Measurements from ENCODE around the gene YES1.
"Not testable (repeated sequence)": the region's sequence is repeated elsewhere in the genome, so short reads cannot be mapped to it uniquely, and the experiment has no call there.

The YES1 gene

DNA sequence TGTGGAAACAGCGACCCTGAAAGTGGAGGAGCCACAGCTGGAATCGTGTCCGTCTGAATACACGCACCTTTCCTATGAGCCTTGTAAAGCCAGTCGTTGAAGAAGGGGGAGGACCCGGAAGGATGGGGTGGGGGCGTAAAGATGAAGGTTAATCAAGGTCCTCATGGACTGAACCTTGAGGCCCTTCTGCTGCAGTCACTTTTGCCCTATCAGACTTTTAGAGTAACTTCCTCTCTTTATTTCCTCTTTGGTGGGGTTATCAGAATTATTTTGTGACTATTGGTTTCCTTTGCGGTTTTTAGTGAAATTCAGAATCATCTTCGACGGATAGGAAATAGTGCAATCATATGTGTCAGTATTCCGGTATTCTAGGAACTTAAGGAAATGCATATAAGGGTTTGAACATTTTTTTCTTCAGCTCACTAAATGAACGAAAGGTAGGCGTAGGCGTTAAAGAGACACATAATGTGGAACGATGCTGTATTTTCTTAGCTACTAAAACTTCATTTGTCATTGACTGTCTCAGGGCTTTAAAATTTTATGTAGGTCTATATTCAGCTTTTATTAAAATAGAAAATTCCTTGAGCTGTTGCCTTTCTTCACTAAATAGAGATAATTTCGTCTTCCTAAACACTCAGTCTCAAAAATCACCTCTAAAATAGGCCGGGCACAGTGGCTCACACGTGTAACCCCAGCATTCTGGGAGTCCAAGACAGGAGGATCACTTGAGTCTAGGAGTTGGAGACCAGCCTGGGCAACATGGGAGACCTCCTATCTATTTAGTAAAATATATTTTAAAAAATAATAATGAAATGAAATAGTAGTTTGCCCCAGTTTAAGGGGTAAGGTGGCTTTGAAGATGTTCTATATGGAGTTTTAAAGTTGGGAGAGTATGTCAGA lies 1.4 kb upstream of the YES1 start:
- peak overlapping the region; percentile 92 for H3K27ac ChIP-seq
- no peaks in the 10 kb centered on the region for H3K9me3 ChIP-seq (ENCODE audit: control insufficient read depth, low read length)
- peaks cover 3% of the 10 kb centered on the region for H3K4me1 ChIP-seq
- H3K9ac ChIP-seq = no peak overlapping the region
- no peaks in the 10 kb centered on the region for H3K36me3 ChIP-seq (ENCODE audit: control insufficient read depth, insufficient read depth, low read length)
- H3K4me3 ChIP-seq (ENCODE audit: low read depth, low read length) = peak overlapping the region; percentile 98
- peaks cover 10% of the 10 kb centered on the region for H3K79me2 ChIP-seq
- H2AFZ ChIP-seq = peak overlapping the region; percentile 98
- H3K4me2 ChIP-seq (ENCODE audit: low read length) = peak overlapping the region; percentile 82
- TF ChIP-seq, protein P1, sequence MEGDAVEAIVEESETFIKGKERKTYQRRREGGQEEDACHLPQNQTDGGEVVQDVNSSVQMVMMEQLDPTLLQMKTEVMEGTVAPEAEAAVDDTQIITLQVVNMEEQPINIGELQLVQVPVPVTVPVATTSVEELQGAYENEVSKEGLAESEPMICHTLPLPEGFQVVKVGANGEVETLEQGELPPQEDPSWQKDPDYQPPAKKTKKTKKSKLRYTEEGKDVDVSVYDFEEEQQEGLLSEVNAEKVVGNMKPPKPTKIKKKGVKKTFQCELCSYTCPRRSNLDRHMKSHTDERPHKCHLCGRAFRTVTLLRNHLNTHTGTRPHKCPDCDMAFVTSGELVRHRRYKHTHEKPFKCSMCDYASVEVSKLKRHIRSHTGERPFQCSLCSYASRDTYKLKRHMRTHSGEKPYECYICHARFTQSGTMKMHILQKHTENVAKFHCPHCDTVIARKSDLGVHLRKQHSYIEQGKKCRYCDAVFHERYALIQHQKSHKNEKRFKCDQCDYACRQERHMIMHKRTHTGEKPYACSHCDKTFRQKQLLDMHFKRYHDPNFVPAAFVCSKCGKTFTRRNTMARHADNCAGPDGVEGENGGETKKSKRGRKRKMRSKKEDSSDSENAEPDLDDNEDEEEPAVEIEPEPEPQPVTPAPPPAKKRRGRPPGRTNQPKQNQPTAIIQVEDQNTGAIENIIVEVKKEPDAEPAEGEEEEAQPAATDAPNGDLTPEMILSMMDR (IDR thresholded peaks at IDR 0.05) = no peak
- H3K27me3 ChIP-seq (ENCODE audit: control insufficient read depth, insufficient read depth, low read length) = no peaks in the 10 kb centered on the region

DNA sequence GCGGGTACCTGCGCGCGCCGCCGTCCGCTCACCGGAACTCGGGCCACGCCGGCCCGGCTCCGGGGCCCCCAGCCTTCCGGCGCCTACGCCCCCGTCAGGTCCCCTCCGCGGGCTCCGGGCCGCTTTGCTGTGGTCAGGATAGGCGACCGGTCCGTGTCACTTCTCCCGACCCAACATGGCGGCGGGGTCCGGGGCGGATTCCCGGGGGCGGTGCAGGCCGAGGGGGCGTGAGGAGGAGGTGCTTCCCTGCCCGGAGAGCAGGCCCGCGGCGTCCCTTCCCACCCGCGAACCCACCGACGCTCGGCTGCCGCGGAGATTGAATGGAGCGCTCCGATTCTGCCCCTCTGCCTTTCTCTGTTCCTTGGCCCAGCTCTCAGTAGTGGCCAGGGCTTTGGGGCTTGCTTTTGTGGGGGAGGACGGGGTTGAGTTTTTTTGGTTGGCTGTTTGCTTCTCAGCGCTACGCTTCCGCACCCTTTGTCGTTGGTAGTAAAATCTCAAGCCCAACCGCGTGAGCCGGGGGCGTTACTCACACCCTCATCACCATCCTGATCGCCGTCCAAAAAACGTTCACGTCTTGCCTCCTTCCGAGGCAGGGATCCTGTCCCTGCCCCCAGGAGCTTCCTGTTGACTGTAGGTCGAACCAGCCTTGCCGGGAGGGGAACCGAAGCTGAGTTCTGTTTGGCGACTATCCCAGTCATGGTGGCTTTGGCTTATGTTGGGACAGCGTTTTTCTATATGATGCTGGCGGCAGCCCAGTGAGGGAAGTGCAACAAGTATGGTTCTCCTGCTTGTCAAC lies 532 bp upstream of the YES1 start:
- Histone ChIP-seq H3K9ac (peak overlapping the region; percentile 16), H3K4me2 (ENCODE audit: low read length) (peak overlapping the region; percentile 82), H2AFZ (peak overlapping the region; percentile 98), H3K4me3 (ENCODE audit: low read depth, low read length) (peak overlapping the region; percentile 98), H3K27me3 (ENCODE audit: control insufficient read depth, insufficient read depth, low read length) (no peaks in the 10 kb centered on the region), H3K9me3 (ENCODE audit: control insufficient read depth, low read length) (no peaks in the 10 kb centered on the region), H3K79me2 (peaks cover 17% of the 10 kb centered on the region), H3K36me3 (ENCODE audit: control insufficient read depth, insufficient read depth, low read length) (no peaks in the 10 kb centered on the region), H3K27ac (peak overlapping the region; percentile 92), H3K4me1 (peaks cover 3% of the 10 kb centered on the region)
- TF ChIP-seq, protein P1 (IDR thresholded peaks at IDR 0.05) = no peak

DNA sequence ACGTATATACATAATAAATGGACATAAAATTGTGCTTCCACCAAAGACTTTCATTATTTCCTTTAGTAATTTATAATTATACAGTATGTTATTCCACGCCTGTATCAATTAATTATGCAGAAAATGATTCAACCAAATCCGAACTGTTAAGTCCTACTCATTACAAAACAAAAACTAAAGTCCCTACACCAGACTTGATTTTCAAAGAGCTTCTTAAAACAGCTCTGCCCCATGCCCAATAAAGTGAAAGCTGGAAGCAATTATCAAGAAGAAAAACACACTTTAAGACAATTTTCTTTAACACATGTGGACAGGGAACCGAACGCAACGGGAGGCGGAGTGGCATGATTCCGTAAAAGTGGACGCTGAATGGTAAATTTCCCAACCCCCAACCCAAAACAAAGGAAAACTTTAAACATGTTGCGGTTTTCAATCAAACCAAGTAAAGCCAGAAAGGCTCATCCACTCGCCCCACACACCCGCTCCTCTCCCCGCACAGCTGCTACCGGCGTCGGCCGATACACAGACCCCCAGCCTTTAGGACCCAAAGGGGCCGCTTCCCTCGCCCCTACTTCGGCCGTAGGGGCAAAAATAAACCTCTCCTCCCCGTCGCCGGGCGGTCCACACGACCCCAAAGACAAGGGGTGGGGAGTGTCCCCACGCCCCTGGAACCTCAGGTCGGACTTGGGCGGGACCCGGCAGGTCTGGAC lies 705 bp downstream of the YES1 start:
- peak overlapping the region; percentile 92 for H3K27ac ChIP-seq
- H2AFZ ChIP-seq = peak overlapping the region; percentile 98
- H3K79me2 ChIP-seq = peaks cover 27% of the 10 kb centered on the region
- no peaks in the 10 kb centered on the region for H3K9me3 ChIP-seq (ENCODE audit: control insufficient read depth, low read length)
- no peaks in the 10 kb centered on the region for H3K27me3 ChIP-seq (ENCODE audit: control insufficient read depth, insufficient read depth, low read length)
- peak overlapping the region; percentile 85 for H3K4me2 ChIP-seq (ENCODE audit: low read length)
- H3K4me3 ChIP-seq (ENCODE audit: low read depth, low read length) = peak overlapping the region; percentile 98
- TF ChIP-seq, protein P1 (IDR thresholded peaks at IDR 0.05) = no peak
- H3K4me1 ChIP-seq = peaks cover 3% of the 10 kb centered on the region
- H3K36me3 ChIP-seq (ENCODE audit: control insufficient read depth, insufficient read depth, low read length) = no peaks in the 10 kb centered on the region
- H3K9ac ChIP-seq = peak overlapping the region; percentile 82

DNA sequence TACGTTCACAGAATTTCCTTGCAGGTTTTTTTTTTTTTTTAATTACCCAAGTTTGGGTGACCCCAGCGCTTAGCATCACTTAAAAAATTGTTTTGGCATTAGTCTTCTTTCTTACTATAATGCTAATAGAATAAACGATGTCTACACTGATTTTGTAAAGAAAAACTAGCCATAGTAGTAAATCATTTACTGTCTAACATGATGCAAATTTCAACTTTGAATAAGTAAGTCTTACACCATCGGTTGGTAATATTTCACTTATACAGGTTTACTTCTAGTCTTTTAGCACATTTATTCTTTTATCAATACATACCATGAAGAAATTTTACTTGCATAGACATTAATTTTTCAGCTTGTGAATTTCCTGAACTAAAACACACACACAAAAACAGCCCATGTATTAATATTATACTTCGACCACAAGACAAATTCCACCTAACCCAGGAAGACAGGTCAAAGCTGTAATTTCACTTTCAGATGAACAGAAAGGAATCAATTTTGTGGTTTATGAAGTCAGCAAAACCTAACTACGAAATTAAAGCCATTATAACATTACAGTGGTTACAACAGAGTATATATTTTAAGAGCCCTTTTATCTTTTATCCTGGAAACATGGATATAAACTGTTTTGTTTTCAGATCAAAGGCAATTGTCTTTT lies 1.9 kb downstream of the YES1 start:
- no peak overlapping the region for H2AFZ ChIP-seq
- peak overlapping the region; percentile 98 for H3K4me3 ChIP-seq (ENCODE audit: low read depth, low read length)
- no peaks in the 10 kb centered on the region for H3K27me3 ChIP-seq (ENCODE audit: control insufficient read depth, insufficient read depth, low read length)
- peak overlapping the region; percentile 85 for H3K4me2 ChIP-seq (ENCODE audit: low read length)
- H3K79me2 ChIP-seq = peaks cover 32% of the 10 kb centered on the region
- no peaks in the 10 kb centered on the region for H3K36me3 ChIP-seq (ENCODE audit: control insufficient read depth, insufficient read depth, low read length)
- no peaks in the 10 kb centered on the region for H3K9me3 ChIP-seq (ENCODE audit: control insufficient read depth, low read length)
- TF ChIP-seq, protein P1 (IDR thresholded peaks at IDR 0.05) = no peak
- H3K9ac ChIP-seq = no peak overlapping the region
- peaks cover 6% of the 10 kb centered on the region for H3K4me1 ChIP-seq
- H3K27ac ChIP-seq = no peak overlapping the region

DNA sequence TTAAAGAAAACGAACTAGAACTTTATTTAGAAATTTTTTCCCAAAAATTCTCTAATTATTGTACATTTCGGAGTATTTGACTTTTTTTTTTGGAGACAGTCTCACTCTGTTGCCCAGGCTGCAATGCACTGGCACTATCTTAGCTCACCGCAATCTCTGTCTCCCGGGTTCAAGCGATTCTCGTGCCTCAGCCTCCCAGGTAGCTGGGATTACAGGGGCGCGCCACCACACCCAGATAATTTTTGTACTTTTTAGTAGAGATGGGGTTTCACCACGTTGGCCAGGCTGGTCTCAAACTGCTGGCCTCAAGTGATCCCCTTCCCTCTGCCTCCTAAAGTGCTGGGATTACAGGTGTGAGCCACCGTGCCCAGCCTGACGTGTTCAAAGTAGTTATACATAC lies 2.8 kb downstream of the YES1 start:
- not testable (repeated sequence) for H3K4me1 ChIP-seq

More for the DNA sequence above, 2.8 kb downstream of the YES1 start:
- not testable (repeated sequence) for H2AFZ ChIP-seq; H3K4me3 ChIP-seq (ENCODE audit: low read depth, low read length); H3K9me3 ChIP-seq (ENCODE audit: control insufficient read depth, low read length); H3K36me3 ChIP-seq (ENCODE audit: control insufficient read depth, insufficient read depth, low read length); H3K9ac ChIP-seq; H3K4me2 ChIP-seq (ENCODE audit: low read length); H3K27me3 ChIP-seq (ENCODE audit: control insufficient read depth, insufficient read depth, low read length); H3K27ac ChIP-seq
- peaks cover 33% of the 10 kb centered on the region for H3K79me2 ChIP-seq
